Measurements from ENCODE around the gene SLC46A2.

GRCh38 chr9:112853882-112854585 lies 36.6 kb downstream of the SLC46A2 start:
- no peak for TF ChIP-seq FOSL1 (IDR thresholded peaks at IDR 0.05; ENCODE audit: low read depth)
- no peak for TF ChIP-seq JUND (IDR thresholded peaks at IDR 0.05)

Measured in HCT116 (cell line).